ENCODE measurements around the gene SLC13A3. TPM values are rescaled to one million over a fixed set of nuclear protein-coding genes. Genes with fewer than 3 reads are reported as not detected.

SLC13A3 gene
- total RNA-seq, 1 donor from 2014 or later: 7.4 TPM

DNA sequence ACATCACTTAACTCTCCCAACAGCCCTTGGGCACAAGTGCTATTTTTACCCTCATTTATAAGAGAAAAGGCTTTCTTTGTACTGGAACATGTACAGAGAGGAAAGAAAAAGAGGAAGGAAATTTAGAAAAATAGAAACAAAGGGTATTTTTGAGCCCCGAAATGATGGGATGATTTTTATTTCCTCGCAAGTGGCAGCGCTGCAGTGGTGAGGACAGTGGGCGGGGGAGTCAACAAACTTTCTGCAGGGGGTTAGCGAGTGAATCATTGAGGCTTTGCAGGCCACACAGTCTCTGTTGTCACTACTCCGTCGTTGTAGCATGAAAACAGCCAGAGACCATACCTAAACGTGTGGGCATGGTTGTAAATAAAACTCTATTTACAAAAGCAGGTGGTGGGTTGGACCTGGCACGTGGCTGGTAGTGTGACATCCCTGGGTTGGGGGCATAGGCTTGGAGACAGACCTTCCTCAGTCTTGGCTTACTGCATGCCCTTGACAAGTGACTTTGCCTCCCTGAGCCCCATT lies 75.3 kb downstream of the SLC13A3 start:
- H3K27me3 ChIP-seq: no peaks in the 10 kb centered on the region
- H4K20me1 ChIP-seq (ENCODE audit: low read depth): no peaks in the 10 kb centered on the region
- TF ChIP-seq, protein P1, sequence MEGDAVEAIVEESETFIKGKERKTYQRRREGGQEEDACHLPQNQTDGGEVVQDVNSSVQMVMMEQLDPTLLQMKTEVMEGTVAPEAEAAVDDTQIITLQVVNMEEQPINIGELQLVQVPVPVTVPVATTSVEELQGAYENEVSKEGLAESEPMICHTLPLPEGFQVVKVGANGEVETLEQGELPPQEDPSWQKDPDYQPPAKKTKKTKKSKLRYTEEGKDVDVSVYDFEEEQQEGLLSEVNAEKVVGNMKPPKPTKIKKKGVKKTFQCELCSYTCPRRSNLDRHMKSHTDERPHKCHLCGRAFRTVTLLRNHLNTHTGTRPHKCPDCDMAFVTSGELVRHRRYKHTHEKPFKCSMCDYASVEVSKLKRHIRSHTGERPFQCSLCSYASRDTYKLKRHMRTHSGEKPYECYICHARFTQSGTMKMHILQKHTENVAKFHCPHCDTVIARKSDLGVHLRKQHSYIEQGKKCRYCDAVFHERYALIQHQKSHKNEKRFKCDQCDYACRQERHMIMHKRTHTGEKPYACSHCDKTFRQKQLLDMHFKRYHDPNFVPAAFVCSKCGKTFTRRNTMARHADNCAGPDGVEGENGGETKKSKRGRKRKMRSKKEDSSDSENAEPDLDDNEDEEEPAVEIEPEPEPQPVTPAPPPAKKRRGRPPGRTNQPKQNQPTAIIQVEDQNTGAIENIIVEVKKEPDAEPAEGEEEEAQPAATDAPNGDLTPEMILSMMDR (IDR thresholded peaks at IDR 0.05): no peak
- TF ChIP-seq EZH2phosphoT487 (IDR thresholded peaks at IDR 0.05): no peak
- no peak for TF ChIP-seq EZH2 (IDR thresholded peaks at IDR 0.05)
- Mint-ChIP-seq H3K9me3 (peaks cover 6% of the 10 kb centered on the region), H3K27me3 (ENCODE audit: insufficient read depth, low read depth) (peaks cover 2% of the 10 kb centered on the region), H3K27ac (peak overlapping the region; percentile 51), H3K36me3 (peaks cover 2% of the 10 kb centered on the region), H3K4me1 (peaks cover 9% of the 10 kb centered on the region), H3K4me3 (no peak overlapping the region)
- H3K4me2 ChIP-seq: no peak overlapping the region
- no peak overlapping the region for H3K4me3 ChIP-seq
- H3K9ac ChIP-seq: no peak overlapping the region
- H3K27ac ChIP-seq: no peak overlapping the region
- no peak for DNase-seq (ENCODE audit: low spot score)
- no peaks in the 10 kb centered on the region for H3K79me2 ChIP-seq (ENCODE audit: low read depth)
- H3F3A ChIP-seq (ENCODE audit: low read depth): no peaks in the 10 kb centered on the region
- H3K9me3 ChIP-seq (ENCODE audit: low read depth): no peaks in the 10 kb centered on the region
- no peak overlapping the region for H2AFZ ChIP-seq (replicated peaks)
- no peaks in the 10 kb centered on the region for H3K4me1 ChIP-seq
- H3K36me3 ChIP-seq: no peaks in the 10 kb centered on the region

DNA sequence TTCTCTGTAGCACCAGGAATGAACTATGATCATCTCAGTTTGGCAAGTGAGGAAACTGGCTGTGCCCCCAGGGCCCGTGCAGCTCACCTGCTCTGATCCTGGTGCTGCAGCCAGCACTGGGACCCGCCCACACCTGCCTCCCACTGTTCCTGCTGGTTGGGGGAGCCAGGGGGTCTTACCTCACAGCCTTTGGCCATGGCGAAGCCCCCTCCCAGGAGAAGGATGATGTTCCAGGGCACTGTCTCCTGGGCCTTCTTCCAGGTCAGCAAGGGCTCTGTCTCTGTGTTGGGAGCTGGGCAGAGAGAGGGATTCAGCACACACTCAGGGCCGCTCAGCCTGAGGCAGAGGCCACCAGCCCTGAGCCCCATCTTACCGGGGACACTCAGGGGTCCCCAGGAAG lies 75.9 kb downstream of the SLC13A3 start:
- H3K4me2 ChIP-seq: no peak overlapping the region
- H3K79me2 ChIP-seq (ENCODE audit: low read depth): no peaks in the 10 kb centered on the region
- H3K9me3 ChIP-seq (ENCODE audit: low read depth): no peaks in the 10 kb centered on the region
- H3K9ac ChIP-seq: no peak overlapping the region
- no peak overlapping the region for H2AFZ ChIP-seq (replicated peaks)
- no peak overlapping the region for H3K27ac ChIP-seq
- TF ChIP-seq, protein P1 (IDR thresholded peaks at IDR 0.05): no peak
- TF ChIP-seq EZH2phosphoT487 (IDR thresholded peaks at IDR 0.05) (no peak), EZH2 (IDR thresholded peaks at IDR 0.05) (no peak)
- H3K27me3 Mint-ChIP-seq (ENCODE audit: insufficient read depth, low read depth): peaks cover 2% of the 10 kb centered on the region
- peaks cover 9% of the 10 kb centered on the region for H3K4me1 Mint-ChIP-seq
- no peaks in the 10 kb centered on the region for H3K36me3 ChIP-seq
- H3K27ac Mint-ChIP-seq: no peak overlapping the region
- peaks cover under 1% of the 10 kb centered on the region for H3K9me3 Mint-ChIP-seq
- H3K27me3 ChIP-seq: no peaks in the 10 kb centered on the region
- no peaks in the 10 kb centered on the region for H3K4me1 ChIP-seq
- H3F3A ChIP-seq (ENCODE audit: low read depth): no peaks in the 10 kb centered on the region
- H3K36me3 Mint-ChIP-seq: peaks cover 2% of the 10 kb centered on the region
- H3K4me3 Mint-ChIP-seq: no peak overlapping the region
- no peaks in the 10 kb centered on the region for H4K20me1 ChIP-seq (ENCODE audit: low read depth)
- no peak for DNase-seq (ENCODE audit: low spot score)
- H3K4me3 ChIP-seq: no peak overlapping the region

DNA sequence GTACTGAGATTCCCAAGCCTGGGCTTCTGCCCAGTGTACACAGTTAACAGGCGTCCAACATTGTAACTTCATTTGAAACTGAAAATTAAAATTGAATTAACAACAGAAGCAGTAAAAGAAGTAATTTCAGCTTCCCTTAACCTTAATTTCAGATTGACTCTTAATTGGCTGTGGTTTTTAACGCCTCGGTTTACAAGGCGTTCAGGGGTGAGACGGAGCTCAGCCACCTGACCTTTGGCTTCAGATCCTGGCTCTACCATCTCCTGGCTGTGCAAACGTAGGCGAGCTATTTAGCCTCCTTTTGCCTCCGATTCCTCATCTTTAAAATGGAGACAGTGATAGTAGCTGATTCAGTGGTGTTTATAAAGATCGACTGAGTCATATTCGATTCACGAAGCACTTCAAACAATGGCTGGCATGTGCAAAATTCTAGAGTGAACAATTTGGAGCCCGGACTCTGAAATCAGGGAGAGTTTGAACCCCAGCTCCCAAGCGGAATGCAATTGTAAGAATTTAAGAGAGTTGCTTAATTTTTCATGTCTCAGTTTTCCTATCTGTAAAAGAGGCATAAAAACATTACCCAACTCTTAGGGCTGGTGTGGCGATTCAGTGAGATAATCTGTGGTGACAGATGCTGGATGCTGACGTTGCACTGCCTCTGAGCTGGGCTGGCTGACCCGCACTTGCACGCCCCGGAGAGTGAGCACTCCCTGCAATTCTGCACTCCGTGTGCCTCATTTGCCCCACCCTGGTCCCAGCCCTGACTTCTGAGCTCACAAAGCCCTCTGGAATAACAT lies 77.3 kb downstream of the SLC13A3 start:
- Histone ChIP-seq H3K36me3 (no peaks in the 10 kb centered on the region), H4K20me1 (ENCODE audit: low read depth) (no peaks in the 10 kb centered on the region), H3K79me2 (ENCODE audit: low read depth) (no peaks in the 10 kb centered on the region), H3K9me3 (ENCODE audit: low read depth) (no peaks in the 10 kb centered on the region), H3K4me3 (no peak overlapping the region), H2AFZ (replicated peaks) (no peak overlapping the region), H3K27me3 (no peaks in the 10 kb centered on the region), H3K27ac (no peak overlapping the region), H3K9ac (no peak overlapping the region), H3F3A (ENCODE audit: low read depth) (no peaks in the 10 kb centered on the region), H3K4me1 (no peaks in the 10 kb centered on the region), H3K4me2 (no peak overlapping the region)
- Mint-ChIP-seq H3K27ac (no peak overlapping the region), H3K4me1 (peaks cover 9% of the 10 kb centered on the region), H3K9me3 (no peaks in the 10 kb centered on the region), H3K27me3 (ENCODE audit: insufficient read depth, low read depth) (peaks cover 2% of the 10 kb centered on the region), H3K4me3 (no peak overlapping the region), H3K36me3 (peaks cover 2% of the 10 kb centered on the region)
- TF ChIP-seq EZH2phosphoT487 (IDR thresholded peaks at IDR 0.05) (no peak), EZH2 (IDR thresholded peaks at IDR 0.05) (no peak)
- TF ChIP-seq, protein P1 (IDR thresholded peaks at IDR 0.05): no peak
- no peak for DNase-seq (ENCODE audit: low spot score)

Measured in neural progenitor cell (in vitro differentiated cells).